ENCODE results near the gene EFNA2.
"Not testable (repeated sequence)": the region's sequence is repeated elsewhere in the genome, so short reads cannot be mapped to it uniquely, and the experiment has no call there.

EFNA2 gene

GRCh38 chr19:1315470-1316166 is 29.9 kb downstream of the EFNA2 start:
- DNase-seq (ENCODE audit: low read depth in 1 of 2, low spot score in 1 of 2), result peak in 1 of 2 donors; percentile 25

- DNase-seq (ENCODE audit: low read depth in 1 of 2, low spot score in 1 of 2), result no peak
These were observed 30.8 kb downstream of the EFNA2 start for GRCh38 chr19:1316466-1316865.

GRCh38 chr19:1317274-1318003 is 31.8 kb downstream of the EFNA2 start:
- DNase-seq (ENCODE audit: low read depth in 1 of 2, low spot score in 1 of 2), result no peak

- no peak for DNase-seq (ENCODE audit: low read depth in 1 of 2, low spot score in 1 of 2)
These were observed 33.2 kb downstream of the EFNA2 start for GRCh38 chr19:1318678-1319471.

- not testable (repeated sequence) for DNase-seq (ENCODE audit: low read depth in 1 of 2, low spot score in 1 of 2)
These were observed 34.6 kb downstream of the EFNA2 start for GRCh38 chr19:1320282-1320650.

GRCh38 chr19:1321539-1321938 is 35.9 kb downstream of the EFNA2 start:
- DNase-seq (ENCODE audit: low read depth in 1 of 2, low spot score in 1 of 2), result no peak

- no peak for DNase-seq (ENCODE audit: low read depth in 1 of 2, low spot score in 1 of 2)
These were observed 36.7 kb downstream of the EFNA2 start for GRCh38 chr19:1322198-1322981.

- no peak for DNase-seq (ENCODE audit: low read depth in 1 of 2, low spot score in 1 of 2)
These were observed 38.7 kb downstream of the EFNA2 start for GRCh38 chr19:1324249-1324805.

- DNase-seq (ENCODE audit: low read depth in 1 of 2, low spot score in 1 of 2), result peak in 1 of 2 donors; percentile 13
These were observed 39.3 kb downstream of the EFNA2 start for GRCh38 chr19:1324806-1325567.

GRCh38 chr19:1325568-1326294 is 40.1 kb downstream of the EFNA2 start:
- DNase-seq (ENCODE audit: low read depth in 1 of 2, low spot score in 1 of 2), result no peak

GRCh38 chr19:1327125-1327524 is 41.5 kb downstream of the EFNA2 start:
- no peak for DNase-seq (ENCODE audit: low read depth in 1 of 2, low spot score in 1 of 2)

GRCh38 chr19:1332208-1332607 is 46.5 kb downstream of the EFNA2 start:
- DNase-seq (ENCODE audit: low read depth in 1 of 2, low spot score in 1 of 2), result not testable (repeated sequence)

- DNase-seq (ENCODE audit: low read depth in 1 of 2, low spot score in 1 of 2), result no peak
These were observed 50.5 kb downstream of the EFNA2 start for GRCh38 chr19:1336079-1336684.

GRCh38 chr19:1340681-1341469 is 55.2 kb downstream of the EFNA2 start:
- DNase-seq (ENCODE audit: low read depth in 1 of 2, low spot score in 1 of 2), result no peak

- DNase-seq (ENCODE audit: low read depth in 1 of 2, low spot score in 1 of 2), result no peak
These were observed 57.4 kb downstream of the EFNA2 start for GRCh38 chr19:1343041-1343440.

- DNase-seq (ENCODE audit: low read depth in 1 of 2, low spot score in 1 of 2), result no peak
These were observed 63.5 kb downstream of the EFNA2 start for GRCh38 chr19:1349211-1349610.

GRCh38 chr19:1350867-1351266 is 65.2 kb downstream of the EFNA2 start:
- no peak for DNase-seq (ENCODE audit: low read depth in 1 of 2, low spot score in 1 of 2)
